Spinal cord (tissue), 10 donors: ENCODE measurements around the gene FAM209A. TPM values are rescaled to one million over a fixed set of nuclear protein-coding genes. Genes with fewer than 3 reads are reported as not detected.
"Not testable (repeated sequence)": the region's sequence is repeated elsewhere in the genome, so short reads cannot be mapped to it uniquely, and the experiment has no call there.

Experiments
- DNase-seq, 6 donors: peaks; one replicate each; pipeline versions ENCODE4 v3.0.0 to v3.0.0-alpha.2; 2013 to 2015; ENCODE audit warnings: low spot score in 6 of 6, low read depth in 4 of 6
- H3K27ac ChIP-seq: one replicate; pipeline ENCODE4 v1.5.1; 2013; ENCODE audit warnings: low read depth, low read length, control low read depth
- H3K27me3 ChIP-seq: one replicate; pipeline ENCODE4 v1.6.1; 2013; ENCODE audit warnings: low read length; ENCODE audit not compliant: control insufficient read depth, insufficient read depth
- H3K36me3 ChIP-seq: one replicate; pipeline ENCODE4 v1.6.1; 2013; ENCODE audit warnings: low read length; ENCODE audit not compliant: control insufficient read depth, insufficient read depth
- H3K4me1 ChIP-seq: one replicate; pipeline ENCODE4 v1.6.1; 2013; ENCODE audit warnings: low read length; ENCODE audit not compliant: control insufficient read depth, insufficient read depth
- H3K4me3 ChIP-seq: one replicate; pipeline ENCODE4 v1.5.1; 2013; ENCODE audit warnings: low read depth, low read length, control low read depth
- H3K9me3 ChIP-seq: one replicate; pipeline ENCODE4 v1.6.1; 2013; ENCODE audit warnings: low read length; ENCODE audit not compliant: control insufficient read depth, insufficient read depth
- WGBS: methylation state at CpG from one replicate; pipeline ENCODE4 v1.1.5; 2013; ENCODE audit warnings: missing lambda C conversion rate; ENCODE audit not compliant: insufficient coverage; 5-methylcytosine and 5-hydroxymethylcytosine counted together
- polyA plus RNA-seq, 2 donors: library from polyadenylated mRNA; unstranded; fragments of 120-200 nt; gene quantifications; one replicate each; pipeline ENCODE4 v1.2.1, GENCODE V29; 2013; ENCODE audit not compliant: insufficient read length in 2 of 2
- total RNA-seq, 2 donors: library from RNA; depleted of rRNA in 1 of 2; stranded (reverse); fragments of 120-200 nt in 1 of 2; fragments of >200 nt in 1 of 2; gene quantifications; one replicate each; pipeline versions ENCODE4 v1.2.3 to v1.2.4, GENCODE V29; 2013 to 2014
- donor health status: healthy.

The FAM209A gene
- total and polyA plus RNA-seq, 4 donors, result 0.21 TPM; not detected in 3

GRCh38 chr20:56522311-56522710, 2.2 kb upstream of the FAM209A start:
- no peak for DNase-seq
- no peak overlapping the region for H3K4me3 ChIP-seq
- H3K4me1 ChIP-seq, result no peaks in the 10 kb centered on the region
- no peak overlapping the region for H3K27ac ChIP-seq
- H3K27me3 ChIP-seq, result no peaks in the 10 kb centered on the region
- peaks cover 8% of the 10 kb centered on the region for H3K9me3 ChIP-seq
- peaks cover 31% of the 10 kb centered on the region for H3K36me3 ChIP-seq
- 82% methylated on average over 4 of the region's 6 CpGs for WGBS

GRCh38 chr20:56527521-56527920, 3.0 kb downstream of the FAM209A start:
- 100% methylated on average over 7 of the region's 7 CpGs for WGBS
- Histone ChIP-seq H3K27ac (no peak overlapping the region), H3K27me3 (no peaks in the 10 kb centered on the region), H3K4me1 (no peaks in the 10 kb centered on the region), H3K36me3 (no peaks in the 10 kb centered on the region), H3K9me3 (no peaks in the 10 kb centered on the region), H3K4me3 (no peak overlapping the region)
- no peak for DNase-seq

DNA sequence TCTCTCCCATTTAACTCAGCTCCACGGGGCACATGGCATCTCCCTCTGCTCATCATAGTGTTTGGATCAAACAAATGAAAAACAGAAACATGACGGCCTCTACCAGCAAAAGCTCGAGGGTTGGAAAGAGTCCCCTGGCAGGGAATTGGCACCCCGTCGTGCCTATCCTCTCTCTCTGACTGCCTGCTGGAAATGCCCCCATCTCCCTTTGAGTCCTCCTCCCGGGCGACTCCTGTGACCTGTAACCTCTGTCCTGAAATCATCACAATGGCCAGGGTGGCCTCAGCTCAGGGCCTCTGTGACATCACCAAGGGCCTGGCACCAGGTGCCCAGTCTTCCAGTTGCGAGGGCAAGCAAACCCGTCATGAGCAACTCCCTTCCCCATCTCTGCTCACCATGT, 8.4 kb downstream of the FAM209A start, which contains the start of gene FAM209B:
Gene FAM209B, plus strand, starts transcription at position 301 of the 400 bp plus-strand sequence. Its CDS starts 96 bp downstream, at position 397.
- not testable (repeated sequence) for DNase-seq, H3K27ac ChIP-seq, H3K4me1 ChIP-seq, H3K27me3 ChIP-seq, H3K36me3 ChIP-seq, H3K9me3 ChIP-seq, H3K4me3 ChIP-seq
- 86% methylated on average over 7 of the region's 9 CpGs for WGBS

DNA sequence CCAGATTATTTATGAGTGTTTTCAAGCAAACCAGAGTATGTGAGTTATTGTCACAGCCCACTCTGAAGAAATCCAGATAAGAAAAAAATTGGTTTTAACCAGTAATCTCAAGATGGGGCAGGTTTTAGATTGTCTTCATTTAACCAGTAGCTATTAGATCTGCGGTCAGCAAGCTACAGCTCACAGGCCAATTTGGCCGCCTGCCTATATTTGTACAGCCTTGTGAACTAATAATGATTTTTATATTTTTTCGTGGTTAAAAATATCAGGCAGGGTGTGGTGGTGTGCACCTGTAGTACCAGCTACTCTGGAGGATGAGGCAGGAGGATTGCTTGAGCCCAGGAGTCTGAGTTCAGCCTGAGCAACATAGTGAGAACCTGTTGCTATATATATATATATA, 13.5 kb downstream of the FAM209A start:
- no peak for DNase-seq
- Histone ChIP-seq H3K27ac (no peak overlapping the region), H3K27me3 (no peaks in the 10 kb centered on the region), H3K4me3 (no peak overlapping the region), H3K36me3 (no peaks in the 10 kb centered on the region), H3K9me3 (no peaks in the 10 kb centered on the region), H3K4me1 (no peaks in the 10 kb centered on the region)
- WGBS, result 93% methylated on average over 2 of the region's 3 CpGs

DNA sequence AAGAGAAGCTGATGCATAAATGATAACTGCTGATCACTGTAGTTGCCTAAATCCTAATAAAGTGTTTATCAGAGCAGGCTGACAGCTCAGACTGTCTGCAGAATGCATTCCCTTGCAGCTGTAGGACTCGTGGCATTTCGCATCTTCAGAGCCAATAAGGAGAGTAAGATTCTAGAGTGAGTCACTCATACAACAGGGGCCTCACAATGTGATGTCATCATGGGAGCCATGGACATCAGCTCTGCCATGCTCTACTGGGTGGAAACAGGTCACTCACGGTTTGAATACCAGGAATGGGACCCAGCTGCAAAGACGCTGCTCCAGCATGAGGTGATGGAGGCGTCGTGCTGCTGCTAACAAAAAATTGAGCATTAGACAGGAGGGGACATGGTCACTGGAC, 15.9 kb downstream of the FAM209A start:
- Histone ChIP-seq H3K9me3 (no peaks in the 10 kb centered on the region), H3K4me1 (no peaks in the 10 kb centered on the region), H3K36me3 (no peaks in the 10 kb centered on the region), H3K4me3 (no peak overlapping the region), H3K27me3 (no peaks in the 10 kb centered on the region), H3K27ac (no peak overlapping the region)
- no peak for DNase-seq
- WGBS, result 87% methylated on average over 6 of the region's 6 CpGs

- Histone ChIP-seq H3K27me3 (no peaks in the 10 kb centered on the region), H3K4me1 (no peaks in the 10 kb centered on the region), H3K9me3 (no peaks in the 10 kb centered on the region), H3K4me3 (no peak overlapping the region), H3K36me3 (no peaks in the 10 kb centered on the region), H3K27ac (no peak overlapping the region)
- 89% methylated on average over 4 of the region's 9 CpGs for WGBS
- no peak for DNase-seq
These were observed 18.0 kb downstream of the FAM209A start for GRCh38 chr20:56542489-56543030.

GRCh38 chr20:56551571-56551970, 27.0 kb downstream of the FAM209A start:
- no peak overlapping the region for H3K4me3 ChIP-seq
- H3K27me3 ChIP-seq, result no peaks in the 10 kb centered on the region
- H3K36me3 ChIP-seq, result no peaks in the 10 kb centered on the region
- WGBS, result 91% methylated on average over 3 of the region's 8 CpGs
- H3K9me3 ChIP-seq, result no peaks in the 10 kb centered on the region
- DNase-seq, result no peak
- no peaks in the 10 kb centered on the region for H3K4me1 ChIP-seq
- H3K27ac ChIP-seq, result no peak overlapping the region

GRCh38 chr20:56552911-56553629, 28.5 kb downstream of the FAM209A start:
- Histone ChIP-seq H3K4me3 (no peak overlapping the region), H3K27me3 (no peaks in the 10 kb centered on the region), H3K9me3 (no peaks in the 10 kb centered on the region), H3K4me1 (no peaks in the 10 kb centered on the region), H3K27ac (no peak overlapping the region), H3K36me3 (no peaks in the 10 kb centered on the region)
- no peak for DNase-seq
- 66% methylated on average over 4 of the region's 8 CpGs for WGBS

GRCh38 chr20:56554869-56555268, 30.3 kb downstream of the FAM209A start:
- Histone ChIP-seq H3K27me3 (no peaks in the 10 kb centered on the region), H3K4me3 (no peak overlapping the region), H3K36me3 (no peaks in the 10 kb centered on the region), H3K9me3 (no peaks in the 10 kb centered on the region), H3K27ac (no peak overlapping the region), H3K4me1 (no peaks in the 10 kb centered on the region)
- 50% methylated on average over 3 of the region's 4 CpGs for WGBS
- peak in 3 of 6 donors; percentile 11 to 93 (median 54) for DNase-seq

GRCh38 chr20:56558968-56559367, 34.4 kb downstream of the FAM209A start:
- H3K4me1 ChIP-seq, result no peaks in the 10 kb centered on the region
- H3K4me3 ChIP-seq, result no peak overlapping the region
- H3K9me3 ChIP-seq, result no peaks in the 10 kb centered on the region
- no peak for DNase-seq
- no peaks in the 10 kb centered on the region for H3K27me3 ChIP-seq
- H3K27ac ChIP-seq, result no peak overlapping the region
- 89% methylated on average over 3 of the region's 6 CpGs for WGBS
- H3K36me3 ChIP-seq, result no peaks in the 10 kb centered on the region
